CD4-positive, alpha-beta T cell treated with Interleukin-1 beta for 1 hour (primary cell): ENCODE measurements around the gene NOL4L.

Source experiments
- DNase-seq, 2 donors: peaks; one replicate each; pipeline ENCODE4 v3.0.0-alpha.2; 2020 to 2022

NOL4L gene

DNA sequence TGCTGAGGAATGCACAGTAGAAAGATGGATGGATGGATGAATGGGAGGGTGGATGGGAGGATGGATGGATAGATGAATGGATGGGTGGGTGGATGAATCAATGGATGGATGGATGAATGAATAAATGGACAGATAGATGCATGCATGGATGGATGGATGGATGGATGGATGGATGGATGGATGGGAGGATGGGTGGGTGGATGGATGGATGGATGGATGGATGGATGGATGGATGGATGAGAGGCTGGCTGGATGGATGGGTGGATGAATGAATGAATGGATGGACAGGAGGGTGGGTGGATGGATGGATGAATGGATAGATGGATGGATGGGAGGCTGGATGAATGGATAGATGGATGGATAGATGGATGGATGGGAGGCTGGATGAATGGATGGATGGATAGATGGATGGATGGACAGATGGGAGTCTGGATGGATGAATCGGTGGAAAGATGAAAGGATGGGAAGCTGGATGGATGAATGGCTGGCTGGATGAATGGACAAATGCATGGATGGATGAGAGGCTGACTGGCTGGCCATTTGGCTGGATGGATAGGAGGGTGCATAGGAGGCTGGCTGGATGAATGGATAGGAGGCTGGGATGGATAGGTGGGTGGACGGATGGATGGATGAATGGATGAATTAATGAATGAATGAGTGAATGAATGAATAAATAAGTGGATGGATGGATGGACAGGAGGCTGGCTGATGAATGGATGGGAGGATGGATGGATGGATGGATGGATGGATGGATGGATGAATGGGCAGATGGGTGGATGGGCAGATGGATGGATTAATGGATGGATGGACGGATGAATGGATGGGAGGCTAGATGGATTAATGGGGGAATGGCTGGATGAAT lies 28.3 kb upstream of the NOL4L start:
- no peak for DNase-seq

DNA sequence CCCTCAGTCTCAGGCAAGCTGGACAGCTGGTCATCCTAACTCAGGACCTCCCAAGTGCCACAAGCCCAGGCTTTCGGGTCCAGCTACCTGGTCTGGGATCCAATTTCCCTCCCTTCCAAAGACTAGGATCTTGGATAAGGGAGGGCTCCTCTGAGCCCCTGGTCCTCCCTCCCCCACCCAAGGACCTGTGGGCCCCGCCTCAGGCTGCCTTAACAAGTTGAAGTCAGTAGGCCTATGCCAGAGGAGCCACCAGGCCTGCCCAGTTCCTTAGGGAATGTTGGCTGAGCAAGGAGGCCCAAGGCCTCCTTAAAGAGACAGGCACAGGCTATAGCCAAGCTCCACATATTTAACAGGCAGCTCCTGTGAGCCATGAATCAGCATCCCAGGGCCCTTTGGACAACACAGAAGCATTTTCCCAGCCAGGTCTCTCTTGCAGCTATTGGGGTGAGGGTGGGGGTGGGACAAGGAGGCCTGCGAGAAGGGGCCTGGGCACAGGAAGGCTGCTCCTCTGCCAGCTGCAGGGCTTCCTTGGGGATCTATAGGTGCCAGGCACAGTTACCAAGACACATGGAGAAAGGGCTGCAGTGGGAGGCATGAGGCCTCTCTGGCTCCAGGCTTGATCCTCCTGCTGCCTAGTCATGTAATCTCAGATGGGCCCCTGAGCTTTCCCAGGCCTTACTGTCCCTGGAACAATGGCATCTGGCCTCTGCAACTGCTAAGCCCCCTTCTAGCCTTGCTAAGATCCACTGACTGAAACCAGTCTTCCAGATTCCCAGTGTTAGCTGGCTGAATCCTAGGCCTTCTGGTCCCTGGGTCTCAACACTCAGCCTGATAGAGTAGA lies 27.4 kb upstream of the NOL4L start:
- no peak for DNase-seq

DNA sequence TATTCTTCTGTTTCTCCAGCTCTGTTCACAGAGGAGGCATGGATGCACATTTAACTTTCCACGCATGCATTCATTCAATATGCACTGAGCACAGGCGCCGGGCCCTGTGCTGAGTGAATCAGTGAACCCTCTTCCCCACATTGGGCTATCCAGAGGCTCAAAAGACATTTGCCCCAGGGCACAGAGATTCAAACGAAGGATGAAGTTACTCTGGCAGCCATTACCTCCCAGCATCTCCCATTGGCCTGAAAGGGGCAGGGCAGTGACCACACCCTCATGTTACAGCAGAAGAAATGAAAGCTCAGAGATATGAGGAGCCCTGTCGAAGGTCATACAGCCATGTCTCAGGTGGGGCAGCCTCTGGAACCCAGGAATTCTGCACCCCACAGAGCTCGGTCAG lies 26.7 kb upstream of the NOL4L start:
- DNase-seq = no peak

DNA sequence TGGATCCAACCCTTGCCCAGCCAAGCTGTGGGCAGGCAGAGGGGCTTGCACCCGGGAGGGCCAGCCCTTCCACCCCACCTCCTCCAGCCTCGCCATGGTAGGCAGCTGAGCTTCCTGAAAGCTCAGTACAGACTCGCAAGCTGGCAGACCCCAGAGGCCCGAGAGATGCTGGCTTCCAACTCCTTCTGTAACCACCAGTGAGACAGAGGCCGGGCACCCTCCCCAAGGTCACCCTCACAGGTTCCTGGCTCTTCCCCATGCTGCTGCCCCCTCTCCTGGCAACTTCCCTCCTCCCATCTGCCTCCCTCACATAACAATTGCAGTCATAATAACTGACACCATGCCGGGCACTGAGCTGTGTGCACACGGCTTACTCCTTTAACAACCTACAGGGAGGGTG lies 26.2 kb upstream of the NOL4L start:
- DNase-seq = no peak

DNA sequence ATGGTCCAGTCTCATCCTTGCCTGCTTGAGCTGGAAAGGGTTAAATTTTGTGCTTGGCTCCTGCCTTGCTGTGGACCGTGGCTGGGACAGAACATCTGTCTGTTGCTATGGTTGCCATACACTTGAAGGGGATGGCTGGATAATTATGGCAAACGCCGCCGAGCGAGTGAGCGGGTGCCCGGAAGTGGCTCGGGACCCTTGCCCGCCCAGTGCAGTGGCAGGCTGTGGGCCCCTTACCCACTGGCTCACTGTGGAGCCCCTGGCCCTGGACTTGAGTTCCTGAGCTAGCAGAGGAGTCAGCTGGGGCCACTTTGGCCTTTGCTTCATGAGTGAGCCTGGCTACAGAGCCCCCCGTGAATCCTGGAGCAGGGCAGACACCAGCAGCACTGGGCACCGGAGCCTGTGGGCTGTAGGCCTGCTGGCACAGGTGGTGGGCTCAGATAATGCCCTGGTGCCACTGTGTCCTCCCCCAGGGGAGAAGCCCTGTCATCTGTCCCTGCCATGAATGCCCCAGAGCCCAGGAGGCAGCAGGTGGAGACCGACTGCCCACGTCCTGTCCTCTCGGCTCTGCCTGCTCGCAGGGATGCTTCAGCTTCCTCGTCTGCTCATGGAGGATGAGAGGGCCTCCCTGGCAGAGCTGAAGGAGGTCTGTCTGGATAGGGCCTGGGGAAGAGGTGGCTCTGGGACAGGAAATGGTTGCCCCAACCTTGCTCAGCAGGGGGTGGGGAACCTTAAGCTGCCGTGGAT lies 25.5 kb upstream of the NOL4L start:
- DNase-seq = no peak

DNA sequence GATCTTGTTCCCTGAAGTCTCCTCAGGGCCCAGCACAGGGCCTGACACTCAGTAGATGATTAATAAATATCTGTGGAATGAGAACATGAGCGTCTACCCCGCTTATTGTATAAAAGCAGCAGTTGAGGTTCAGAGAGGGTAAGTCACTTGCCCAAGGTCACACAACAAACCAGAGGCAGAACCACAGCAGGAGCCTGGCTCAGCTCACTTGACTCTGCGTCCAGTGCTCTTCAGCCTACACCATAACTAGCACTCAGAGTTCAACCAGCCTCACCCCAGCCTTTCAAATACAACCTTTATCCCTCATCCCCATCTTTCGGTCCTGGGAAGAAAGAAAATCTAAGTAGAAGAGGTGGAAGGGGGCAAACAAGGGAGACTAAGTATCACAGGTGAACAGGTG lies 24.9 kb upstream of the NOL4L start:
- no peak for DNase-seq

DNA sequence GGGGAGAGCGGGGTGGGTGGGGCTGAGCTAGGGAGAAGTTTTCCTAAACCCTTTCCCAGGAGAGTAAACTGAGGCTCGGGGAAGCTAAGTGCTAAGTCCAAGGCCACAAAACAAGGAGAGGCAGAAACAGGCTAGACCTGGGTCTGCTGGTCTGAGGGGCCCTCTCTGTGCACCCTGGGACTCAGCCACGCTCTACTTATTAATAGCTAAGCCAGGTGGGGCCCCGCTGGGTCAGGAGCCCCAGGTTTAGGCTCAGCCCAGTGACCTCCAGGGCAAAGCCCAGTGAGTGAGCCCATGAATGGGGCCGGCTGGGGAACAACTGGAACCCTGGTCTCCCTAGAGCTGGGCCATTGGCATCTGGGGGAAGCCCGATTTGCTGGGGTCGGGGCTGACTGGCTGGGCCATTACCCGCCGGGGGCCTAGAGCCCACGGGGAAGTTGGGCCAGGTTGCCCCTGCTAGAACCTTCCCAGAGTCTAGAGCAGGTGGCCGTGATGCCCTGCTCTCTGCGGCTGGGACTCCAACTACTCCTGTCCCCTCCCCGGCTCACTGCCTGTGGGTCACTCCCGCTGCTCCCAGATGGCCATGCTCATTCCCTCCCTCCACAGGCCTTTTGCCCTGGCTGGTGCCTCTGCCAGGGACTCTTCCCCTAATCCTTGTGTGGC lies 24.1 kb upstream of the NOL4L start:
- no peak for DNase-seq

DNA sequence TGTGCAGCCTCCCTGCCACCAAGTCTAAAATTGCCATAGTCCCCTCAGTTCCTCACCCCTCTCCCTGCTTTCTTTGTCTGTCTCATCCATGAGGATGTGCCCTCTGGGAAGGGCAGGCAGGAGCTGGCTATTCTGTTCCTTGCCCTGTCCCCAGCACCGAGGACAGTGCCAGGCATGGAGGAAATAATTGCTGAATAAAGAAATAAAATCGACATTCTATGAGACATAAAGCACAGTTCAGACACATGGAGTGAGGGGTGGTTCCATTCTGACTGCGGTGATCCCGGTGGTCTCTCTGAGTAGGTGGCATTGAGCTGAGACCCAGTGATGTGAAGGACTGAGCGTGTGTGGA lies 23.5 kb upstream of the NOL4L start:
- DNase-seq = no peak

DNA sequence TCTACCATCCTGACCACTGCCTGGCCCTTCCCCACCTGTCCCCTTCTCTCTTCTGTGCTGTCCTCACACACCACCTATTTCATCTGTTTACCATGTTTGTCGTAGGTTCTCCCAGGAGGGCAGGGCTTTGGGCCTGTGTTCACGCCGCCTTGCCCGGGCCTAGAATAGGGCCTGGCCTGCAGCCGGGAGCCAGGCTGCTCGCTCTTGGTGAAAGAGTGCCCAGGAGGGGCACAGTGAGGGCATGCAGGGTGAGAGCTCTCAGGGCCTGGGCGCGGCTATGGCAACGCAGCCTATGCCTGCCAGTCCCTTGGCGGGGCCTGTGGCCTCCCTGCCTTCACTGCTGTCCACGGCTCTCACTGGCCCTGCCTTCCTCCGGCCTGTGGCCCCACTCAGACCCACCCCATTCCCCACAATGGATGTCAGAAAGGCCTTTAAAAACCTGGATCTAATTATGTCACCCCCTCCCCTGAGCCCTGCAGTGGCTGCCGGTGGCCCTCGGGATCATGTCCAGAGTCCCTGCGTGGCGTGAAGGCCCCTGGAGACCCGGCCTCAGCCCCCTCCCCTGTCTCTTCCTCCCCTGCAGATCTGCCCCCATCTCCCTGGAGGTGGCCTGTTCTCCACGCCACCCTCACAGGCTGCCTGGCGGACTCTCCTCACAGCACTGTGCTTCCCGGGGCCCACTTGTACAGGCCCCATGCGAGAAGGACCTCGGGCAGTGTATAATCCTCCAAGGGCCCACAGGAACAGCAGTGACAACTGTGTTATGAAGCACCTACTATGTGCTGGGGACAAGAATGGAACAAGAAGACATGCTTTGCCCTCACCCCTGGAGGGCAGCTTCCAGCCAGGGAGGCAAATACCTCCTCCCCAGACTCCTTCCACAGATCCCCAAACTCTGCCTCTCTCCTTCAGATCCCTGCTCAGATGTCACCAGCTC lies 22.9 kb upstream of the NOL4L start:
- DNase-seq = no peak

DNA sequence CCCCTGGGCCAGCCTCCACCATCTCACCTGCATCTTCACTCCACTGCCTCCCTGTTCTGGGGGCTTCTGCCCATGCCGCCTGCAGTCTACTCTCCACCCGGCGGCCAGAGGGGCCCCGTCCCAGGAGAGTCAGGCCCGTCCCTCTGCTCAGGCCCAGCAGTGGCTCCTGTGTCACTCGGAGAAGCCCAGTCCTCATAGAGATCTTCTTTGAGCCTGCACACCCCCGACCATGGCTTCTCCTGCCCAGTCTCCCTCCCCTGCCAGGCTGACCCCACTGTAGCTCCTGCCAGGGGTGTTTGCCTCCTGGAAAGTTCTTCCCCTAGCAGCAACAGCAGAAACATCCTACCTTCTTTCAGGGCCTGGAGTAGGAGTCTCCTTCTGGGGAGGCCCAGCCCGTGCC lies 22.2 kb upstream of the NOL4L start:
- no peak for DNase-seq

DNA sequence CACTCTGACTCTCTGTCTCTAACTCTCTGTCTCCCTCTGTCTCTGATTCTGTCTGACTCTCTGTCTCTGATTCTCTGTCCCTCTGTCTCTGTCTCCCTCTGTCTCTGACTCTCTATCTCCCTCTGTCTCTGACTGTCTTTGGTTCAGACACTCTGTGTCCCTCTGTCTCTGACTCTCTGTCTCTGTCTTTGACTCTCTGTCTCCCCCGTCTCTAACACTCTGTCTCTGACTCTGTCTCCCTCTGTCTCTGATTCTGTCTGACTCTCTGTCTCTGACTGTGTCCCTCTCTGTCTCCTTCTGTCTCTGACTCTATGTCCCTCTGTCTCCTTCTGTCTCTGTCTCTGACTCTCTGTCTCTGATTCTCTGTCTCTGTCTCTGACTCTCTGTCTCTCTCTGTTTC lies 21.7 kb upstream of the NOL4L start:
- DNase-seq = no peak

DNA sequence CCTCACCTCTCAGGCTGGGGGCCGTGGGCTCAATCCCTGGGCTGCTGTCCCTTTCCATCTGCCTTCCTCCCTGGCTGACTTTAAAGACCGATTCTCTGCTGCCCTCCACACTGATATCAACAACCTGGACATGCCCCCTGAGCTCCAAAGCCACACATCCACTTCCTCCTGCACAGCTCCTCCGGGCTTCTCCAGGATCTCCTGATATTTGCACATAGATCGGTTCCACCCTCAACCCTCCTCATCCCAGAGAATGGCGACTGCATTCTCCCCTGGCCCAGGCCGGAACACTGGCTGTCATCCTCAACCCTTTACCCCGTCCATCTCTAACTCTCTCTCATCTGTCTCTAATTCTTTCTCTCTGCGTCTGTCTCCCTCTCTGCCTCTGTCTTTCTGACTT lies 21.0 kb upstream of the NOL4L start:
- no peak for DNase-seq

DNA sequence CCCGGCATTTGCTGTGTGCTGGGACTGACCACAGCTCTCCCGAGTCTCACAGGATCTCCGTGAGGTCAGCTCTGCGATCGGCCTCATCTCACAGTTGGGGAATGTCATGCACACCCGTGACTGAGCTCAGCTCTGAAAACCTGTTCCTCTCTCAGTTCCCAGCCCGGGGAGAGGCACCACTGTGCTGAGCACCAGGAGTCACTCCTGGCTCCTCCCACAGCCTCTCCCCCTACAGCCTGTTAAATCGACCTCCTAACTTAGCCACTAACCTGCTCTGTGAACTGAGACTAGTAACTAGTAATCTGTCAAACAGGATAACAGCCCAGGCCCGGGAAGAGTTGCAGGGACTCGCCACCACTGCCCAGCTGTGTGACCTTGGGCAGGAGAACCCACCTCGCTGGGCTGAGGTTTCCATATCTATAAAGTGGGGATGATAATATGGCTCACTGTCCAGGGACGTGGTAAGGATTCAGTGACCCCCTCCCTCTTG lies 20.1 kb upstream of the NOL4L start:
- DNase-seq = peak in 1 of 2 donors; percentile 39

DNA sequence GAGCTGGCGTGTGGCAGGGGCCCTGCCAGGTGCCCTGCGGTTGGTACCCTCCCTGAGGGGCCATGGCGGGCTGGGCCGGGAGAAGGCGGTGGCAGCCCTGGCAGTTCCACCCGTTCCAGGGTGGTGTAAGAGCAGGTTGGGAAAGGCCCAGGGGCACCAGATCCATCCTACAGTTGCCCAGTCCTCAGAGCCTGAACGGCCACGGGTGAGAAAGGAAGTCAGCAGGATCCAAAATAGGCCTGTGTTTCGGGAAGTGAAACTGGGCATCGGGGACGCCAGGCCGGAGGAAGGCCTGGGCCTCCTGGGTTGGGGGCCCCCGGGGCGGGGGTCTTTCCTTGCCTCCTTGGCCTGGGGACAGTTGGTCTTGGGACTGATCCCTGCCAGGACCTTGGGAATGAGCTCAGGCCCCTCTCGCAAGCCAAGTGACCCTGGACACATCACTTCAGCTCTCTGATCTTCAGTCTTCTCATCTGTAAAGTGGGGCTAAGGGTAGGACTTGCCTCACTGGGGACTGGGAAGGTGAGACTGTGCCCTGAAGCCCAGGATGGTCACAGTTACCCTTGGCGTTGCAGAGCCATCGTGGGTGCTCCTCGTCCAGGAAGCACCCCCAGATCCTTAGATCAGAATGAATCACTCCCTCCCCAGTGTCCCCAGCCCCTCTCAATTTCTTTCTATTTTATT lies 18.1 kb upstream of the NOL4L start:
- peak in 1 of 2 donors; percentile 40 for DNase-seq

DNA sequence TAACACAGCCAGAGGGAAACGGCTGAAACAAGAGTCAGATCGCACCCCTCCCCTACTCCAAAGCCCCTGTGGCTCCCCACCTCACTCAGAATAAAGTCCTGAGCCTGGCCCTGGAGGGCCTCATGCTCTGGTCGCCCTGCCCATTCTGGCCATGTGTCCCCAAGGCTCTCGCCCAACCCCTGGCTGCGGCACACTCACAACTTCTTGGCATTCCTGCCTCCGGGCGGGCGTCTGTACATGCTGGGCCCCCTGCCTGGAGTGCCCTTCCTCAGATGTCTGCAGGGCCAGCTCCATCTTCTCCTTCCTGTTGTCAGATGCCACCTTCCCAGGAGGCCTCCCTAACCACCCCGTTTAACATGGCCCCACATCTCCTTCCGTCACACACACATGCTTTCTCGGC lies 17.1 kb upstream of the NOL4L start:
- no peak for DNase-seq

DNA sequence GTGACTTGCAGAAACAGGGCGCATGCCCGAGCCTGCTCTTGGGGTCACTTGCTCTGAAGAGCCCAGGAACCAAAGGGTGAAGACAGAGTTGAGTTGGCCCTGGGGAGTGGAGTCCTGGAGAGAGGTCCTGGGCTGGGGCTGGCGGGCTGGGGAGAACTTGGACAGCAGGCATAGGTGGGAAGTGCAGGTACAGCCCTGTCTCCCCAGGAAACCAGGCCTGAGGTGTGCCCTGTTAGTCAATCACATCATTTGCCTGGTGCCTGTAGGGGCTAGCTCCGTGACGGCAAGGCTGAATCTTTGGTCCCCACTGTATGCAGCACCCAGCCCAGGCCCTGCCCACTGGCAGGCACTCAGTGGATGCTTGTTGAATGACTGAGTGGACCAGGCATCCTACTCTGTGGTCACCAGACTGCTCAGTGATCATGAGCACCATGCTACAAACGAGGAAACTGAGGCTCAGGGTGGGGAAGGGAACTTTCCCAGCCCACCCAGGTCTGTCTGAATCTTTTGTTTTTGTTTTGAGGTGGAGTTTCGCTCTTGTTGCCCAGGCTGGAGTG lies 15.6 kb upstream of the NOL4L start:
- DNase-seq = no peak

DNA sequence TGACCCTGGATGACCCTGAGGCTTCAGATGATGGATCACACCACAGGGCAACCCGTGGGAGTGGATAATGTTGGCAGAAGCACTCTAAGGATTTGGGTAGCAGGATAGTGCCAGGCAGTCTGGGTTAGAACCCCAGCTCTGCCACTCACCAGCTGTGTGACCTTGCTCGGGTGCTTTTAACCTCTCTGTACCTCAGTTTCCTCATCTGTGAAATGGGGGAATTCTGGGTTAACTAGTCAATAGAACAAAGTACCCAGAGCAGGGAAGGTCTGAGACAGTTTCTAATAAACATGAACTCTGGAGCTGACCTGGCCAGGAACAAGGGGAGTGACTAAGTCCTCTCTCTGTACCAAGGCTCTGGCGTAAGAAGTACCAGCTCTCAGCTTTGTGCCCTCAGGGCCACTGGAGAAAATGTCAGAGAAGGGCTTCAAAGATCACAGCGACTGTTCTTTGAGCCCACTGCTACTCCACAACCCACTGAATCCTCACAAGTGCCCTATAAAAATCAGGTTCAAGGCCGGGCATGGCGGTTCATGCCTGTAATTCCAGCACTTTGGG lies 14.7 kb upstream of the NOL4L start:
- no peak for DNase-seq

DNA sequence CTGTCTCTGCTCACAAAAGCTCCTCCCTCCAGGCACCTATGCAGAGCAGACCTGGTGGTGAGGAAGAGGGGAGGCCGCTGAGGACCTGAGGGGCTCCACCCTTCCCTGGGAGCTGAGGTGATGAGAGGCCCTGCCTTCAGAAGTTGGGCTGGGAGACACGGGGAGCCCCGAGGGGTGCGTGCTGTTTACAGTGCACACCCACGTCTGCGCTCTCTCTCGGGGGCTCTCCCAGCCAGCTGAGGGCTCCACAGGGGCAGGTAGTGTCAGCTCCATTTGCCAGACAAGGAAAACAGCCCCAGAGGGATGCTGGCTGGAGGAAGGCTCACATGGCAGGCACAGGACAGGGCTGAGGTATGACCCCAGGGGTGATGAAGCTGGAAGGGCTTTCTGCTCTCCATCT lies 13.5 kb upstream of the NOL4L start:
- no peak for DNase-seq

DNA sequence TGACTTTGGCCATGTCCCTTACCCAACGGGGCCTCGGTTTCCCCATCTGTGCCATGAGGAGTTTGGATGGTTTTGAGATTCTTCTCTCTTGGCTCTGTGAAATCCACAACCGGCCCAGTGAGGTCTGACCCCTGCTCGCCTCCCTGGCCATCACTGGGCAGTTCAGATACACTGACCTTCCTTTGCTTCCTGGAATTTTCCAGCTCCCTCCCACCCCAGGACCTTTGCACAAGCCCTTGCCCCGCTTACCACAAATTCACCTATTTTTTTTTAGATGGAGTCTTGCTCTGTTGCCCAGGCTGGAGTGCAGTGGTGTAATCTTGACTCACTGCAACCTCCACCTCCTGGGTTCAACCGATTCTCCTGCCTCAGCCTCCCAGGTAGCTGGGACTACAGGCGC lies 12.6 kb upstream of the NOL4L start:
- no peak for DNase-seq

DNA sequence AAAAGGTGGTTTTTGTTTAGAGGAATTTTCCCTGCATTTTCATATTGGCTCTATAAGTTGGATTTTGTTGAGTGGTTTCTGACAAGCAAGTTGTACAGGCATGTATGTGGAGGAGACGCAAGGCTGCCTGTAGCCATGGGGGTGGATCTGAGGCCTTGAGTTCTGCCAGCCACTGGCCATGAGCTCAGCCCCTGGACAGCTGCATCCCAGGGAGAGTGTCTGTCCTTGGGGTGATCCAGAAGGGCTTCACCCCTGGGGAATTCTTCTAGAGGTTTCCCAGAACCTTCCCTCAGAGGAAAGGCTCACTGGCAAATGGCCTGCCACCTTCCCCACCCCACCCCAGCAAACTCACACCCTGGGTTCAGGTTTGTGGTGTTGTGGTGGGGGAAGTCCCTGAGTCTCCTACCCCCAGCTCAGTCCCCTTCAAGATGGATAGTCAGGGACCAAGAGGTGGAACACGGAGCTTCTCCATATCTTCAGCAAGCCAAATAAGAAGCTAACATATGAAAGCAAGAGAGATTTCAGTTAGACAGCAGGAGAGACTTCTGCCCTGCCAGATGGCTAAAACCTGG lies 11.6 kb upstream of the NOL4L start:
- no peak for DNase-seq
